Motor neuron (in vitro differentiated cells): ENCODE measurements around the gene EIF2AK2. TPM values are rescaled to one million over a fixed set of nuclear protein-coding genes. Genes with fewer than 3 reads are reported as not detected.

ENCODE experiments used
- total RNA-seq, 8 experiments: library from RNA; unstranded; fragments of 300-600 nt; gene quantifications; 2 replicates each; pipeline versions ENCODE4 v1.2.3 to v1.2.4, GENCODE V29; 2022

The EIF2AK2 gene
- total RNA-seq, 8 experiments from 2014 or later = 7.1 to 38.2 (median 20.0) TPM

Other genes with a start within 250 kb of the EIF2AK2 start
- 10 to 100 TPM in 5 of 8 experiments, 1 to 10 TPM in 3; 9.0 to 20.0 (median 10.5) TPM for gene STRN, start 190.4 kb downstream of the EIF2AK2 start, total RNA-seq
- gene HEATR5B, start 72.6 kb downstream of the EIF2AK2 start, total RNA-seq = 10 to 100 TPM; 15.6 to 34.6 (median 25.3) TPM
- gene GPATCH11, start 72.5 kb downstream of the EIF2AK2 start, total RNA-seq = 10 to 100 TPM in 6 of 8 experiments, 1 to 10 TPM in 2; 7.9 to 15.0 (median 11.8) TPM
- gene SULT6B1, start 31.7 kb upstream of the EIF2AK2 start, total RNA-seq = not detected
- 10 to 100 TPM; 33.5 to 44.3 (median 37.0) TPM for gene CEBPZOS, start 39.5 kb upstream of the EIF2AK2 start, total RNA-seq
- 10 to 100 TPM; 48.9 to 86.0 (median 57.9) TPM for gene CEBPZ, start 74.6 kb upstream of the EIF2AK2 start, total RNA-seq
- gene NDUFAF7, start 74.7 kb upstream of the EIF2AK2 start, total RNA-seq = 10 to 100 TPM; 16.9 to 36.6 (median 22.6) TPM
- 10 to 100 TPM in 7 of 8 experiments, 1 to 10 TPM in 1; 8.1 to 42.3 (median 22.9) TPM for gene PRKD3, start 167.9 kb upstream of the EIF2AK2 start, total RNA-seq
- gene QPCT, start 187.7 kb upstream of the EIF2AK2 start, total RNA-seq = 10 to 100 TPM in 1 of 8 experiments, 1 to 10 TPM in 3, under 1 TPM in 4; 0.42 to 35.4 (median 1.3) TPM